GM21825 (cell line): ENCODE results near the gene RASSF1.
A peak's percentile ranks its signal among the peaks of the same experiment; 100 is the strongest.

Experiments
- ATAC-seq: cut with Tn5 transposase; IDR thresholded peaks from one replicate; pipeline ENCODE4 v1.9.1; 2021; ENCODE audit warnings: mild to moderate bottlenecking, moderate library complexity; ENCODE audit not compliant: unreplicated experiment

The RASSF1 gene

DNA sequence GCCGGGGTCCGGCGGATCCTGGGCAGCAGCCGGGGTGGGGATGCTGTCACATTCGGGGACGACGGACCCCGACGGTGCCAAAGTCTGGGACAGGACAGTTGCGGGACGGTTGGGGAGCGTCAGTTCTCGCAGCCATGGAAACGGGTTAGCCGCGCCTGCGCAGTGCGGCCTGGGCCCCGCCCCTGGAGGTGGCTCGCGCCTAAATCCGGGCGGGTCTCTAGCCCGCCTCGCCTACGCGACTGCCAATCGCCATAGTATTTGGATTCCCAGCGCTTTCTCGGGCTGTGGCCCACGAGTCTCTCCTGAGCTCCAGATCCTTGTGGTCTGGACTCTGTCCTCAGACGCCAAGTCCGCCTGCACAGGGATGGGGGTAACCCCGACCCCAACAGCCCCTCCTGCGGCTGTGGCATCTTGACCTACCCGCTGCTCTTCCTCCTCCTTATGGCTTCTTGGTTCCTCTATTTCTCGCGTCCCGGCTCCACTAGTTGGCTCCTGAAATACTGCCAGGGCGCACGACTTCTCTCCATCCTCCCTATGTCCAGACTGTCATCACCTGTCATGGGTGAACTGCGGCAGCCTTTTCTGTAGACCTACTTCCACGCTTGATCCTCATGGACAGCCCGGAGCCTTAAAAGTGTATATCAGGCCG is 5.1 kb upstream of the RASSF1 start, which contains the start of gene ZMYND10:
TSS of gene ZMYND10 (minus strand) at position 147 of the 649 bp plus-strand sequence. CDS start 153 bp downstream, outside the sequence.
- no peak for ATAC-seq

DNA sequence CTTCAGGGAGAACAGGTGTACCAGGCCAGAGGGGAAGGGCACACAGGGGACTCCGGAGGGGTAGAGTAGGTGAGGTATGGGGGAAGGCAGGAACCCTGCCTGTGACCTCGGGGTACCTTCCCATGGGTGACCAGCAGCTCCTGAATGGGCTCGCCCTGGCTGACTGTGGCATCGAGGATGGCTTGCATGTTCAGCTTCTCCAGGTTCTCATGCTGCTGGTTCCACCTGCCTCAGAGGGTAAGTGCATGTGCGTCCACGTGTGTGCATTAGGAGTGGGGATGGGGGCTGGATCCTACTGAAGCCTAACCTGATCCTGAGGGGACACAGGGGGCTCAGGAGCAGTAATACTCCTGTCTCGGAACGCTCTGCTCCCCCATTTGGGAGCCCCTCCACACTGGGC is 4.4 kb upstream of the RASSF1 start:
- ATAC-seq = no peak

DNA sequence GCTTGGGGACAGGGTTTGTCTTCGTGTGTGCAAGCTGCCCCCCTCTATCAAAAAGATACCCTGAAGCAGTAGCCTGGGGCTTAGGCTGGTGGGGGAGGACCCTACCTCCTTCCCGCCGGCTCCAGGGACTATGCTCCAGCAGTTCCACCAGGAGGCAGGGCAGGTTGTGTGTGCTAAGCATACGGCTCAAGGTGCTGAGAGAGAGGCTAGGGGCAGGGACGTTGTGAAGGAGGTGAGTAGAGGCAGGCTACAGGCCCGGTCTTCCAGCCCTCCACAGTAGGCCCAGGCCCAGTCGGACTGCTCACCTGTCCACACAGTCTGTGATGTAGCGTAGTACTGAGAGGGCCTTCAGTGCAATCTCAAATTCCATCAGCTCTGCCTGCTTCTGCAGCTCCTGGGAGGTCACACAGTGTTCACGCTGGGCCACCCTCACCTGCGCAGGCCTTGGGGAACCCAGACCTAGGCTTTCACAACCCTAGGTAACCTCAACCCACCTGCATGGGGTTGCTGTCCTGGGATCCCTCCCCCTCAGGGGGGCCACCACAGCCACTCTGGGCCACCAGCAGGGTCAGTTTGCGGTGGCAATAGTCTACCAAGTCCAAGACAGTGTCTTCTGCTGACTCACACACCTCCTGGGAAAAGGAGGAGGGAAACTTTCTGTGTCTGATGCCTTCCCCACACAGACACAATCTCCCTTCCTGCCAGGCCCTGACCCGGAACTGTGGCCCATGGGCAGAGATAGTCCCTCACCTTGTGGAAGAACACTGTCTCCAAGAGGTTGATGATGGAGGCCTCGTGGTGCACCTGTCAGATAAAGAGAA is 2.4 kb upstream of the RASSF1 start:
- ATAC-seq = no peak

DNA sequence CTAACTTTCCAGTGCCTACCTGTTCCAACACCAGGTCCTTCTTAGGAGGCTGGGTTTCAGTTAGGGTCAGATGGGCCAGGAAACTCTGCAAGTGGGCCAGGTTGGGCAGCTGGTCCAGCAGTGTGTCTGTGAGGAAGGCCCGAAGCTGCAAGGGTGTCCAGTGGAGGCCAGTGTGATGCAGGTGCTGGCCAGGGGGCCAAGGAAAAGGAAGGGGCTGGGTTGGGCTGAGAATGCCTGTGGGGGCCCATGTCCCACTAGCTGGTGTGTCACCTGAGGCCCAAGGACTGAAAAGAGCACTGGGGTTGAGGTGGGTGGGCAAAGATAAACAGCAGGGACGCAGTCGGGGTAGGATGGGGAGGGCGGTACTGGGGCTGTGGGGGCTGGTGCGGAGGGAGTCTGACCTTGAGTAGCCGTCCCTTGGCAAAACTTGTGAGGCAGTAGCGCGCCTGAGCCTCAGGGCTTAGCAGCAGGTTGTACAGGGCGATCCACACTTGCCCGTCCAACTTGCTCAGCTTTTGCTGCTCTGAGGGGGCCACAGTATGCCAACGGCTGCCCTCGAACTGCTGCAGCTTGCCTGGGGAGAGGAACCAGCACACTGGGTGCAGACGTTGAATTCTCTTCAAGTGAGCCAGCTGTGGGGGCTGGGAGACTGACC is 1.5 kb upstream of the RASSF1 start:
- no peak for ATAC-seq

DNA sequence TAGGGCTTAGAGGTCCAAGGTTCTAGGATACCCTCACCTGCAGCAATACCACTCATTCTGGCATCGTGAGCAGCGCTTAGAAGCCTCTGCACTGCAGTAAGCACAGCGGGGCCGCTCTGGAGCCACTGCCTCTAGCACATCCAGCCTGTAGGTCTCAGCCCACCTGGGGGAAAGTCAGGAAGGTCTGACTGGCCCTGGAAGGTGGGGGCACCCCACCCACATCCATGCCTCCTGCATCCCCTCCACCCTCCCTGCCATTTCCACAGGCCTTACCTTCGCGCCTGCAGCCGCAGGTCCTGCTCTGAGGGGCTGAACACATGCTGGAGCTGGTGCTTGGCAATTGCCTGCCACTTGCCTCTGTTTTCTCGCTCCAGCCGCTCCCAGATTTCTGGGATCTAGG is 901 bp upstream of the RASSF1 start:
- no peak for ATAC-seq

DNA sequence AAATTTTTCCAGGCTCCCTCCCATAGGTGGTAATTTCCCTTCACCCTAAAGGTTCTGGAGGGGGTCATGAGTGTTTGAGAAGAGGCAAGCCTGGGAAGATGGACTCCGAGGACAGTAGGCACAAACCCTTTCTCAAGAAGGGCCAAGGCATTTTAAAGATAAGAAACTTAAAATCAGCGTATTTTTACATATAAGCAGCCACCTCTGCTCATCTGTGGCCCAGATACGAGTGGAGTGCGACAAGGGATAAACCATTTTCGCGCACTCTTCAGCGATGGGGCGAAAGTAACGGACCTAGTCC is 539 bp downstream of the RASSF1 start:
- ATAC-seq = no peak

DNA sequence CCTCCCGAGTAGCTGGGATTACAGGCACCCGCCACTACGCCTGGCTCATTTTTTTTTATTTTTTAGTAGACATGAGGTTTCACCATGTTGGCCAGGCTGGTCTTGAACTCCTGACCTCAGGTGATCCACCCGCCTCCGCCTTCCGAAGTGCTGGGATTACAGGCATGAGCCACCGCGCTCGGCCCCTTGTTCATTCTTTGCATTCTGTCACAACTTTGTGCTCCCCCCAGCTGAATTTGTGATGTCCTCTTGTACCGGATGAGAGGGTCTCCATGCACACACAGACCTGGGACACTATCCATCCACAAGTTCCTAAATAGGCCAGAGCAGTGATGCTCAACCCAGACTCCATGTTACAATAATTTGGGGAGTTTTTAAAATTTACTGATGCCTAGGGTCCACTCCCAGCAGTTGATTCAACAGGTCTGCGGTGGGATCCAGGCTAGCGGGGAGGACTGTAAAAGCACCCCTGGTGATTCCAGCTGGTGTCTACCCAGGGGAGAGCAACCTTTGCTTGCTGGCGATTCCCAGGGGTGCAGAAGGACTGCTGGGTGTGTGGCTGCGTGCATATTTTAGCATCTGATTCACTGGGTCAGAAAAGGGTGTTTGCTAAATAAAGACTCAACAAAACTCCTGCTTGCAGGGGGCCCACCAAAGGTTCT is 1.0 kb downstream of the RASSF1 start:
- ATAC-seq = no peak

DNA sequence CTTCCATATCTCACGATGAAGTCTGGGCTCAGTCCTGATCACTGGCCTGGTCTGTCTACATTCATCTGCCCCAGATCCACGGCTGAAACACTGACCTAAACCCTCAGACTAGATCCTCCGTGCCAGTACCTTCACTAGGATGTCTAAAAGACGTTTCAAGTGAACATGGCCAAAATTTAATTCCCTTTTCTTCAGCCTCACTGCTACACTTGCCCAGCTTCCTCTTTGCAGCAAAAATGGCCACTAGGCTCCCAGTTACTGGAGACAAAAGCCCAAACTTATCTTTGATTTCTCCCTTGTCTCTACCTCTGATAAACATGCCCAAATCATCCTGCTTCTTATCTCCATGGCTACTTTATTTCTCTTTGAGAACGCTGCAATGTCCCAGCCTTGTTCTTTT is 1.7 kb downstream of the RASSF1 start:
- no peak for ATAC-seq

DNA sequence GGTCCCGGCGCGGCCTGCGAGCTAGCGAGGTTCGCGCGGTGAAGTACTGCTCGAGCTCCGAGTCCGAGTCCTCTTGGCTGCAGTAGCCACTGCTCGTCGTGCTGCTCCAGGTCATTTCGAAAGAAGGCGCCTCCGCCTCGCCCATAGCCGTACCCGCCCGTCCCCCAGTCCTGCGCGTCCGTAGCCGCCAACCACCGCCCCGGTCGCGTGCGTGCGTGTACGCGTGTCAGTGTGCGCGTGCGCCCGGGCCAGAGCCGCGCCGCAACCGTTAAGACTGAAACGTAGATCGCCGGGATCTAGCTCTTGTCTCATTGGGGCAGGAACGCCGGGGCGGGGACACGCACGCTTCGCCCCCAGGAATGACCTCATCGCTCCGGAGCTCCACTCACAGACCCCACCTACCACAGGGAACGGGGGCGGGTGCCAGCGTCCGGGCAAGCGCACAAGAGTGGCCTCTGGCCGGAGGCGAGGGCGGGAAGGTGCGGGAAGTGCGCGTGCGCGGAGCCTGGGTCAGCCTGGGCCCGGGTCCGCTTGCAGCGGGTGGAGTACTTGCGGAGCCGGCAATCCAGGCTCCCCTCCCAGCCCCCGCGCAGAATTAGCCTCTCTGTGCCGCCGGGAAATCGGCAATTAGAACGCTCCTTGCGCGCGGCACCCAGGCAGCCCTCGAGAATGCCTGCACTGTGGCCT is 3.3 kb downstream of the RASSF1 start:
- peak; percentile 78 for ATAC-seq

DNA sequence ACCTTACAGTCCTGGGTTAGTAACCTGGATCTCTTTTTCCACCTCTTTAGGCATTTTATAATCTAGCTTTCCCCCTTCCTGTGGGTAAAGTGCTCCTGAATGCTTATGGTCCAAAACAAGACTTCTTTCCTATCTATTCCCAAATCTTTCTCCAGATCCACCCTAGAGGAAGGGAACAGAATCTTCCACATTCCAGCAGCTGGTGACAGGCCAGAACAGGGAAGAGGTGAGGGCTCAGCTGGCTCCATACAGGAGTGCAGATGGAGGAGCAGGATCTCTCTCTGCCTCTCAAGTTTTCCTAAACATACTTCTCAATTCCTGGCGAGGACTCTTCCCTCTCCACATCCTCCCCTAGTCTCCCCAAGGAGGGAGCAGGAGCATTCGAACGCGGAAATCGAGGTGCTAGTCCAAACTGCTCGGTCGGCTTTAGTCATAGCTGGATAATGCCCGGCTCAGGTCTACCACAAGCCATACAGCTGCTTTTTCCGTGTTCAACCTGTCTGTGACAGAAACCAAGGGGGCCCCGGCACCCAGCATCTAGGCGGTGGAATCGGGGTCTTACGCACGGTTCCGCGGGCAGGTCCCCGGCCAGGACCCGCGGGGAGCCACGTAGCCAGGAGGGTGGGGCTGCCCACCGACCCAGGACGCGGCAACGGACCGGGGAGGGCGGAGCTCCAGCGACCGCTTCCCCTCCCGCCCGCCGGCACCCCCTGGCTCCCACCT is 4.0 kb downstream of the RASSF1 start:
- ATAC-seq = peak; percentile 27

DNA sequence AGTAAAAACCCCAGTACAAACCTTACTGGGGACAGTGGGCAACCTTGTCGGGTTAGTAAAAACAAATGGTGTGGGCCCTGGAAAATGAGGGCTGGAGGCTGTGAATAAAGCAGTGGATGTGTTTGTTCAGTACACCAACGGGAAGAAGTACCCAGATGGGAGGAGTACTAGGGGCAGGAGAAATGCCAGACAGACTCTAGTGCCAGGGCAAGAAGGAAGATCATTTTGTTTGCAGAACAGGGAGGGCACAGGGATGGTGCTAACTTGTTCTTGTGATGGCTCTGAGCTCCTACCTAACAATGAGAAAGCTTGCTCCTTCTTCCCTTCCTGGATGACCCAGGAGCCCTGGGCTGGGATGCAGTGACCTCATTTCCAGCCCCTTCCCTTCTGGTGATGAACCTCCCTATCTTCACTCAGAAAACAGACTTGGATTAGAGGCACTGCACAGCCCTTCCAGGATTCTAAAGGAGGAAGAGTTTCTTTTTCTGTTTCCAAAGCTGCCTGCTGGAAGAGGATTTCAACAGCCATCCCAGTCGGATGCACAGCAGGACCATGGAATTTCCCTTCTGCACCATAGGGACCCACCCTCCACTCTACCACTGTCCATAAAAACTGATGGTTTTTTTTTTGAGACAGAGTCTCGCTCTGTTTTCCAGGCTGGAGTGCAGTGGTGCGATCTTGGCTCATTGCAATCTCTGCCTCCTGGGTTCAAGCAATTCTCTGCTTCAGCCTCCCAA is 6.1 kb downstream of the RASSF1 start:
- no peak for ATAC-seq

DNA sequence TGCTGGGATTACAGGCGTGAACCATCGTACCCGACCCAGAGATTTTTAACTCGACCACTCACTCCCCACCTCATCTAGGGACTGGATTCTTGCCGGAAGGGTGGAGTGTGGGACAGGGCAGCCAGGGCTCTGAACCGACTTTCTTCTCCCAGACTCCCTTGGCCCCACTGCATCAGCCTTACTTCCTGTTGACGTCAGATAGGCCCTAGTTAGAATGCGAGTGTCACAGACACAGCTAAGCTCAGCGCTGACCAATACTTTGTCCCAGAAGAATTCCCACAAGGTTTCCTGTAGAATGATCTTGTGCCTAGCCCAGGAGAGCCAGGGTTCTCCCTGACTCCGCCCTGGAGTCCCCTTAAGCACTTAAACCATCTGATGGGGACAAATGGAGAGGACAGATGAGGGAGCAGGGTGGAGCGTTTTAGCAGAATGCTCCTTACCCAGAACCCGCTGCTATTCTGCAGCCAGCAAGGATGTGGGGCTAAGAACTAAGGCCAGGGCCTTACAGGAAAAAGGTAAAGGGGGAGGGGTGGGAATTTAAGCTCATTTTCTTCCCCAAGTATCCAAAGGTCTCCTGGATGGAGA is 6.8 kb downstream of the RASSF1 start:
- no peak for ATAC-seq

DNA sequence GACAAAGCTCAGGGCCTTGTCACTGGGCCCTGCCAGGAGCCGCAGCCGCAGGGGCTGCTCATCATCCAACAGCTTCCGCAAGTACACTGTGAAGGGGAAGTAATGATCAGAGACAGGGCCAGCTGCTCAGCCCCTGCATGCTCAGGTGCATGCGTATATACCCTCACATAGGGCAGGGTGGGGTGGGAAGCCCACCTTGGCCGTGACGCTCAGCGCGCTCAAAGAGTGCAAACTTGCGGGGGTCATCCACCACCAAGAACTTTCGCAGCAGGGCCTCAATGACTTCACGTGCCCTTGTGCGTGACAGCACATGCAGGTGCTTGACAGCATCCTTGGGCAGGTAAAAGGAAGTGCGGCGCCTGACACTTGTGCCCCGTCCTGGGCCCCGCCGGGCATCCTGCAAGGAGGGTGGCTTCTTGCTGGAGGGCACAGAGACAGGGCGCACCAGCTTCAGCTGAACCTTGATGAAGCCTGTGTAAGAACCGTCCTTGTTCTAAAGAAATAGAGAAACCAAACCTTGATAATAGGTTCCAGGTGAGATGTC is 9.2 kb downstream of the RASSF1 start:
- no peak for ATAC-seq

DNA sequence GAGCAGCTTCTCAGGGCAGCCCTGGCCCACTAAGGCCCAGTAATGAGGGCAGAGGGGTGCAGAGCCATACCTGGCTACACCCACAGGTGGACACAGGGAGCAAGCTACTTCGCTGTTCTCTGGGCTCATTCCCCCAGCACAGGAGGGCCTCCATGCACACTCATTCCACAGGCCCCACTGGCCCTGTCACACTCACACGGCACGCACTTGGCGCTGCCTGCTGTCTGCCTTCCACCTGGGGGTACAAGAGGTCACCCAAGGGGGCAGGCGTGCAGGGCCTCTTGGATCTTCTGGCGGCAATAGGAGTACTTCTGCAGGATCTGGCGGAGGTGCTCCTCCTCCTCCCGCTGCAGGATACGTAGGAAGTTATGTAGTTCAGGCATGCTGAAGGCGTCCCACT is 10.3 kb downstream of the RASSF1 start:
- ATAC-seq = no peak

DNA sequence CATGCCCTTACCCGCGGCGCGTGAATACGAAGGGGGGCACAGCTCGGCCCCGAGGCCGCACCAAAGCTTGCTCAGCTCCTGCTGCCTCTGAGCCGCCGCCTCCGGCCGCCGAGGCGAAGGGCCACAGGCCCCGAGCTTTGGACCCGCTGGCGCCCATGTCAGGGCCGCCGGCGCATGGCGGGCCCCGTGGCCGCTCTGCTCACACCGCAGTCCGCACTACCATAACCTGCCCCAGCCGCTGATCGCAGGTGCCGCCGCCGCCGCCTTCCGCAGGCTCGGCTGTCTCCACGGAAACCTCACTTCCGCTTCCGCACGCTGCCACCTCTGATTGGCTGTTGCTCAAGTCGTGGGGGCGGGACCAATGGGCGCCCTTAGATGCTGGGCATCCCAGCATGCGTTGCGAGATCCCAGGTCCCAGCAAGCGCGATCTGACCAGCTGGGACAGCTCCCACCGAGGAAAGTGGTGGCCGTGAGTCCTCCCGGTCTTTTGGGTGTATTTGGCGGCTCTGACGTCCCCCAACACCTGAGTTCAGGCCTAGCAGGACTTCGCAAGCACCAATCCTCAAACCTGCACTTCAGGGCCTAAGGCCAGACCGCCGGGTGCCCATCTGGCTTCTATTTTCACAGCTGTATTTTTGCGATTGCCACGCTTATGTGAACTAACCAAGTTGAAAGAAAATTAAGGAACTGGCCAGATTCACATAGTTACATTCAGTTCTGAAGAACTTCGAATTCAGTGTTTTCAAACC is 12.5 kb downstream of the RASSF1 start, which contains the start of gene TUSC2:
TSS of gene TUSC2 (minus strand) at position 281 of the 749 bp plus-strand sequence. CDS start at position 157, 124 bp downstream.
- ATAC-seq = peak; percentile 82

DNA sequence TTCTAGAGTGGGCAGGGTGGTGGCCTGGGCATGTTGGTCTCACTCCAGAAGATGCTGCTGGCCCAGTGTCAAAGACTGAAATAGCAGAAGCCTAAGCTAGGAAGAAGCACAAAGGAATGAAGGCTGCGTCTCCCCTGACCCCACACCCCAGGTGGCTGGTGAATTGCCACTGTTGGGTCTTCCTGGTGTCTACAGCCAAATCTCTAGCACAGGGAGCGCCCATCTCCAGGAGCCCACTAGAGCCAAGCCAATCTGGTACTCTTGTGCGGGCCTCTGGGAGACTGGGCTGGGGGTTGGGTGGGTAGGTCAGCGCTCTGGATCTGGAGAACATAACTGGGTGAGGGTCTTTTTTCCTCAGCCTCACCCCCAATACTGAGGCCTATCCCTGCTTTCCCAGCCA is 13.5 kb downstream of the RASSF1 start:
- ATAC-seq = no peak

DNA sequence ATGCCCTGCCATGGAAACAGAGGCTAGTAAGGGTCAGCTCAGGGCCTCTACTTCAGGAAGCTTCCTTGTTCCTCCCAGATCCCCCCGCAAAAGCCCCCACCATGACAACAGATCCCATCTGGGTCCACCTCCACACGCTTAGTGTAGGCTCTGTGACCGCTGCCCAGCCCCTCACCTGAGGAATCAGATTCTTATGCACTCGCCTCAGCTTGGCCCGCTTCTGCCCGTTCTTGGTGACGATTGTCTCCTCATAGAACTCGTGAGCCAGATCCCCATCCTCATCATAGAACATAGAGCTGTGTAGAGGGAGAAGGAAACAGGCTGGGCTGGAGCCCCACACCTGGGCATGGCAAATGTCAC is 14.5 kb downstream of the RASSF1 start:
- no peak for ATAC-seq

DNA sequence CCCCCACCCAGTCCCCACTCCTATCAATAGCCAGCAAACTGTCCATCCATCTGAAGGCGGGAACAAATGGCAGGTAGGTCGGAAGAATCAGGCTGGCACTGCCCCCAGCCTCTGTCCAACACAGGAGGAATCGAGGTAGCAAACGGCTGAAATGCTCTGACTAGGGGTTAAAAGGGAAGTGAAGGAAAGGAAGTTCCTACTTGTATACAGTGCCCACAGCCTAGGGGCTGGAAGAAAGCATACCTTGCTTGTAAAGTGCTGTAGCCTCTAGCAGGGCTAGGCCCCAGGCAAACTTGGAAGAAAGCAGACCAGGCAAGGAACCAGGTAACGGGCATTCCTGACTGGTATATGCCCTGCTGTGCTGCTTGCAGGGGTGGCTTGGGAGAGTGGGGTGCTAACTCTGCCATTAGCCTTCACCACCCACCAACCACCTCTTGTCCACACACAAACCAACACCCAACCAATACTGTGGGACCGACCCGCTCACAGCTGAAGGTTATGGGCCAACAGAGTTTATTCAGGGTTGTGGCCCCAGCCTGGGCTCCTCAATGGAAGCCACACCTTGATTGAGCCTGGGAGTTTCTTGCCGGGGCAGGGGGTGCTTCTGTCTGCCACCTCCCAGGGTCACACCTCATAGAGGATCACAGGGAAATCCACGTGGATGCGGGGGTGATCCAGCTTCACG is 15.0 kb downstream of the RASSF1 start:
- ATAC-seq = no peak
